ENCODE results near the gene OGG1.

- TF ChIP-seq CTCF (IDR thresholded peaks at IDR 0.05), result no peak
- no peak for TF ChIP-seq JUNB (IDR thresholded peaks at IDR 0.05)
- no peak for TF ChIP-seq MAZ (IDR thresholded peaks at IDR 0.05; ENCODE audit: borderline replicate concordance, low read depth, low read length)
- TF ChIP-seq EP300 (IDR thresholded peaks at IDR 0.05), result no peak
- no peak for TF ChIP-seq USF2 (IDR thresholded peaks at IDR 0.05)
- TF ChIP-seq RFX5 (IDR thresholded peaks at IDR 0.05), result no peak
- TF ChIP-seq POLR2A (IDR thresholded peaks at IDR 0.05; ENCODE audit: low read length), result no peak
- TF ChIP-seq HDAC2 (IDR thresholded peaks at IDR 0.05), result no peak
- TF ChIP-seq REST (IDR thresholded peaks at IDR 0.05), result no peak
- TF ChIP-seq CEBPB (IDR thresholded peaks at IDR 0.05), result no peak
Observed at GRCh38 chr3:9701006-9701405, 48.7 kb upstream of the OGG1 start.
